Muscle layer of colon (tissue), 2 donors: ENCODE measurements around the gene LAD1.

Experiments used
- H3K27ac ChIP-seq: one replicate; pipeline ENCODE4 v1.7.0; 2013; ENCODE audit warnings: low read depth, mild to moderate bottlenecking, low read length, moderate library complexity
- H3K27me3 ChIP-seq, 2 donors: one replicate each; pipeline ENCODE4 v1.7.0; 2013; ENCODE audit warnings: low read length in 2 of 2, mild to moderate bottlenecking in 2 of 2; ENCODE audit not compliant: insufficient read depth in 2 of 2, control insufficient read depth in 1 of 2
- H3K36me3 ChIP-seq: one replicate; pipeline ENCODE4 v1.7.0; 2013; ENCODE audit warnings: mild to moderate bottlenecking, low read length; ENCODE audit not compliant: insufficient read depth
- H3K4me1 ChIP-seq: one replicate; pipeline ENCODE4 v1.7.0; 2013; ENCODE audit warnings: mild to moderate bottlenecking, low read length; ENCODE audit not compliant: insufficient read depth
- H3K4me3 ChIP-seq, 2 donors: one replicate each; pipeline ENCODE4 v1.7.0; 2013; ENCODE audit warnings: low read length in 2 of 2, low read depth in 1 of 2, mild to moderate bottlenecking in 1 of 2, moderate library complexity in 1 of 2
- H3K9ac ChIP-seq: one replicate; pipeline ENCODE4 v1.7.0; 2013; ENCODE audit warnings: low read length
- H3K9me3 ChIP-seq: one replicate; pipeline ENCODE4 v1.7.0; 2013; ENCODE audit warnings: mild to moderate bottlenecking, low read length
- donor health status: abdominal sarcoma.
- donor health status: Adenocarcinoma of cecum.

LAD1 gene

GRCh38 chr1:201386208-201386607 is 12.9 kb downstream of the LAD1 start:
- Histone ChIP-seq H3K9ac (no peak overlapping the region), H3K4me1 (no peaks in the 10 kb centered on the region), H3K4me3 (no peak overlapping the region), H3K9me3 (no peaks in the 10 kb centered on the region), H3K36me3 (no peaks in the 10 kb centered on the region), H3K27me3 (no peaks in the 10 kb centered on the region), H3K27ac (no peak overlapping the region)

GRCh38 chr1:201385299-201385891 is 13.7 kb downstream of the LAD1 start:
- H3K4me3 ChIP-seq, result no peak overlapping the region
- H3K9me3 ChIP-seq, result no peaks in the 10 kb centered on the region
- no peaks in the 10 kb centered on the region for H3K36me3 ChIP-seq
- no peak overlapping the region for H3K9ac ChIP-seq
- no peak overlapping the region for H3K27ac ChIP-seq
- H3K27me3 ChIP-seq, result no peaks in the 10 kb centered on the region
- H3K4me1 ChIP-seq, result no peaks in the 10 kb centered on the region

GRCh38 chr1:201384406-201384782 is 14.7 kb downstream of the LAD1 start:
- Histone ChIP-seq H3K9ac (no peak overlapping the region), H3K4me1 (no peaks in the 10 kb centered on the region), H3K9me3 (no peaks in the 10 kb centered on the region), H3K27ac (no peak overlapping the region), H3K36me3 (no peaks in the 10 kb centered on the region), H3K4me3 (no peak overlapping the region), H3K27me3 (no peaks in the 10 kb centered on the region)

- H3K27ac ChIP-seq, result no peak overlapping the region
- H3K9me3 ChIP-seq, result no peaks in the 10 kb centered on the region
- no peak overlapping the region for H3K4me3 ChIP-seq
- H3K27me3 ChIP-seq, result no peaks in the 10 kb centered on the region
- H3K36me3 ChIP-seq, result no peaks in the 10 kb centered on the region
- no peaks in the 10 kb centered on the region for H3K4me1 ChIP-seq
- no peak overlapping the region for H3K9ac ChIP-seq
Measured at GRCh38 chr1:201383647-201384405, 15.3 kb downstream of the LAD1 start.

GRCh38 chr1:201381130-201381529 is 18.0 kb downstream of the LAD1 start:
- no peak overlapping the region for H3K4me3 ChIP-seq
- H3K9me3 ChIP-seq, result no peaks in the 10 kb centered on the region
- no peaks in the 10 kb centered on the region for H3K36me3 ChIP-seq
- no peaks in the 10 kb centered on the region for H3K27me3 ChIP-seq
- no peak overlapping the region for H3K27ac ChIP-seq
- no peaks in the 10 kb centered on the region for H3K4me1 ChIP-seq
- H3K9ac ChIP-seq, result no peak overlapping the region

GRCh38 chr1:201379733-201380242 is 19.3 kb downstream of the LAD1 start:
- Histone ChIP-seq H3K4me3 (no peak overlapping the region), H3K27me3 (no peaks in the 10 kb centered on the region), H3K4me1 (no peaks in the 10 kb centered on the region), H3K9ac (no peak overlapping the region), H3K9me3 (no peaks in the 10 kb centered on the region), H3K36me3 (no peaks in the 10 kb centered on the region), H3K27ac (no peak overlapping the region)

- no peak overlapping the region for H3K27ac ChIP-seq
- H3K4me3 ChIP-seq, result no peak overlapping the region
- no peaks in the 10 kb centered on the region for H3K9me3 ChIP-seq
- H3K9ac ChIP-seq, result no peak overlapping the region
- no peaks in the 10 kb centered on the region for H3K4me1 ChIP-seq
- no peaks in the 10 kb centered on the region for H3K27me3 ChIP-seq
- H3K36me3 ChIP-seq, result no peaks in the 10 kb centered on the region
Measured at GRCh38 chr1:201378804-201379203, 20.3 kb downstream of the LAD1 start.

GRCh38 chr1:201377611-201378092 is 21.5 kb downstream of the LAD1 start, which contains the start of gene TNNT2:
TNNT2 (minus strand) TSS chr1:201377680; CDS start chr1:201373254, 4,426 bp downstream.
- Histone ChIP-seq H3K9me3 (no peaks in the 10 kb centered on the region), H3K4me1 (no peaks in the 10 kb centered on the region), H3K27me3 (no peaks in the 10 kb centered on the region), H3K4me3 (no peak within 1 kb of the TSS), H3K27ac (no peak within 1 kb of the TSS), H3K36me3 (no peaks in the 10 kb centered on the region), H3K9ac (no peak within 1 kb of the TSS)

GRCh38 chr1:201376464-201377374 is 22.4 kb downstream of the LAD1 start:
- Histone ChIP-seq H3K27me3 (no peaks in the 10 kb centered on the region), H3K4me3 (no peak overlapping the region), H3K9me3 (no peaks in the 10 kb centered on the region), H3K27ac (no peak overlapping the region), H3K36me3 (no peaks in the 10 kb centered on the region), H3K4me1 (no peaks in the 10 kb centered on the region), H3K9ac (no peak overlapping the region)

GRCh38 chr1:201376107-201376463 is 23.0 kb downstream of the LAD1 start:
- H3K36me3 ChIP-seq, result no peaks in the 10 kb centered on the region
- H3K9me3 ChIP-seq, result no peaks in the 10 kb centered on the region
- no peak overlapping the region for H3K9ac ChIP-seq
- H3K4me3 ChIP-seq, result no peak overlapping the region
- H3K4me1 ChIP-seq, result no peaks in the 10 kb centered on the region
- no peak overlapping the region for H3K27ac ChIP-seq
- peaks cover 0 to under 1% of the 10 kb centered on the region in 2 donors for H3K27me3 ChIP-seq

GRCh38 chr1:201375169-201375568 is 24.0 kb downstream of the LAD1 start:
- no peak overlapping the region for H3K4me3 ChIP-seq
- no peaks in the 10 kb centered on the region for H3K9me3 ChIP-seq
- no peaks in the 10 kb centered on the region for H3K36me3 ChIP-seq
- no peaks in the 10 kb centered on the region for H3K4me1 ChIP-seq
- H3K27ac ChIP-seq, result no peak overlapping the region
- no peak overlapping the region for H3K9ac ChIP-seq
- peaks cover 0 to 4% of the 10 kb centered on the region in 2 donors for H3K27me3 ChIP-seq
